Measurements from ENCODE around the gene ABHD15.
A peak's percentile ranks its signal among the peaks of the same experiment; 100 is the strongest.

Gene ABHD15

GRCh38 chr17:29591146-29591736 lies 24.4 kb upstream of the ABHD15 start:
- Mint-ChIP-seq H3K36me3 (ENCODE audit: insufficient read depth) (peaks cover 4% of the 10 kb centered on the region), H3K4me1 (ENCODE audit: low read depth in 2 of 2) (peaks cover 33 to 51% of the 10 kb centered on the region in 2 donors), H3K27ac (no peak overlapping the region), H3K27me3 (no peaks in the 10 kb centered on the region), H3K9me3 (no peaks in the 10 kb centered on the region), H3K4me3 (peak overlapping the region; percentile 79 to 80)
- no peak for DNase-seq
- ATAC-seq (replicated peaks): no peak

DNA sequence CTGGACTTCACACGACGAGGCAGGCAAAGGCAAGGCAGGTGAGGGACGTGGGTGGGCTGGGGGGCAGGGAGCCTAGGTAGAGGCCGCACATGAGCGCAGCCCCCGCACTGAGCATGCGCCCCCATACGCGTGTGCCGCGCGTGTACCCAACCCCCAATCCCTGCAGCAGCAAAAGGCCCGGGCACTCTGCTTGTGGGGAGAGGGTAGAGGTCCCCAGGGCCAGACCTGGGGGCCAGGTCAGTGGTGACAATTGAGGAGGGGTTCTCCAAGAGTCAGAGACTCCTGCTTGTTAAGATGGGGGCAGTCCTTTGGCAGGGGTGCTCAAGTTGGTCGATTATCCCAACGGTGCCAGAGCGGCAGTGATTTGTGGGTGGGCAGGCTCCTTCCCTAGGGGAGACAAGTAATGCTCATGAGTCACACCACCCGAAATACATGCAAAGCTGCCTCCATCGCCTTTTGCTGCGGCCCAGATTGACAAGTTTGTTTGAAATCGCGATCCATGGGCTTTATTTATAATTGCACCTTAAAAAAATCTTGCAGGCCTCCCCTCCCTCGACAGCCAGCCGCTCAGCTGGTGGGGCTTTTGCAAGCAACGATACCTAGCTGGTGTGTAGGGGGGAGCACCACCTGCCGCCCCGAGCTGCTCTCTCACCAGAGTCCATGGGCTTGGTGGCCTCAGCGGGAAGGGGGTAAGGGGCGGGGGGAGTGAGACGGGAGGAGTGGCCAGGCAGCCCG lies 23.7 kb upstream of the ABHD15 start:
- DNase-seq (no peak), ATAC-seq (replicated peaks) (no peak)
- Mint-ChIP-seq H3K36me3 (ENCODE audit: insufficient read depth) (peaks cover 8% of the 10 kb centered on the region), H3K27ac (peak overlapping the region in 1 of 2 donors; percentile 55), H3K27me3 (no peaks in the 10 kb centered on the region), H3K9me3 (no peaks in the 10 kb centered on the region), H3K4me1 (ENCODE audit: low read depth in 2 of 2) (peaks cover 40 to 54% of the 10 kb centered on the region in 2 donors), H3K4me3 (peak overlapping the region; percentile 79 to 80)

DNA sequence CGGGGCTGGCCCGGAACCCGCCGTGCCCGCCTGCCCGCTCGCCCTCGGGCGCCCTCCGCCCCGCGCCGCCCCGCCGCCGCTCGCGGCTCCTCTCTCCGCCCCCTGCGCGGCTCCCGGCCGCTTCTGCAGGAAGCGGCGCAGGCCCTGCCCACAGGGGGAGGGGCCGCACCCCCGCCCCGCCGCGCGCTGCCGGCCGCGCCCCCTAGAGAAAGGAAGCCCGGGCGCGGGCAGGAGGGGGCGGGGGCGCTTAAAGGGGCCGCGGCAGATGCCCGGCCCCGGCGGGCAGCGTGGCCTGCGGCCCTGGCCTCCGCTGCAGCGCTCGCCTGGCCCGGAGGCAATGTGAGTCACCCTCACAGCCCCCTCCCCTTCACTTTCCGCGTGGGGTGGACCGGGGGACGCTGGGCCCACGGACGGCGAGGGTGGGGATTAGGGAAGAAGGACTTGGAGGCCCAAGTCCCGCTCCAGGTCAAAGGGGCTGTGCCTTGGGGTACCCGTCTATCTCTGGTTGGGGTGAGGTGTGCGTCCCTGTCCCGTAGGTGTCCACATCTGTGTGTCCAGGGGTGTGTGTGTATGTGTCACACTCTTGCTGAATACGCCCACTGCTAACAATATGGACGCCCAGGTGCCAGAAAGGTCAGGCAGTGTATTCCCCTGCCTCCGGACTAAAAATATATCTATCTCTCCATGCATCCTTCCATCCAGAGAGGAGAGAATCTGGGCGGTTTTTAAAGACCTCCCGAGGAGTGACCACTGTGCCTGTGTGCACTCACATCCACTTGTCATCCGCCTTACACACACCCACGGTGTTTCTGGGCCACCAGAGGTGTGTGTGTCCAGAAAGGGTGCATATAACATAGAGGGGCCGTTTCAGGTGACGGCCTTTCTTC lies 22.9 kb upstream of the ABHD15 start, which contains the start of gene GIT1:
TSS of gene GIT1 (minus strand) at position 125 of the 887 bp plus-strand sequence. CDS start 270 bp downstream, outside the sequence.
- no peaks in the 10 kb centered on the region for H3K27me3 Mint-ChIP-seq
- H3K27ac Mint-ChIP-seq: peak within 1 kb of the TSS; percentile 86 to 89
- peak; percentile 74 to 84 (median 77) for DNase-seq
- peak; percentile 77 for ATAC-seq (replicated peaks)
- peak within 1 kb of the TSS; percentile 88 to 93 for H3K4me3 Mint-ChIP-seq
- H3K36me3 Mint-ChIP-seq (ENCODE audit: insufficient read depth): peaks cover 8% of the 10 kb centered on the region
- no peaks in the 10 kb centered on the region for H3K9me3 Mint-ChIP-seq
- H3K4me1 Mint-ChIP-seq (ENCODE audit: low read depth in 2 of 2): peaks cover 41 to 60% of the 10 kb centered on the region in 2 donors

- Mint-ChIP-seq H3K27ac (peak overlapping the region; percentile 86 to 89), H3K36me3 (ENCODE audit: insufficient read depth) (peaks cover 8% of the 10 kb centered on the region), H3K9me3 (no peaks in the 10 kb centered on the region), H3K4me3 (peak overlapping the region; percentile 88 to 93), H3K27me3 (no peaks in the 10 kb centered on the region), H3K4me1 (ENCODE audit: low read depth in 2 of 2) (peaks cover 47 to 62% of the 10 kb centered on the region in 2 donors)
- DNase-seq (peak; percentile 53 to 66 (median 62)), ATAC-seq (replicated peaks) (peak; percentile 56)
Measured at GRCh38 chr17:29588562-29589411, 21.9 kb upstream of the ABHD15 start.

DNA sequence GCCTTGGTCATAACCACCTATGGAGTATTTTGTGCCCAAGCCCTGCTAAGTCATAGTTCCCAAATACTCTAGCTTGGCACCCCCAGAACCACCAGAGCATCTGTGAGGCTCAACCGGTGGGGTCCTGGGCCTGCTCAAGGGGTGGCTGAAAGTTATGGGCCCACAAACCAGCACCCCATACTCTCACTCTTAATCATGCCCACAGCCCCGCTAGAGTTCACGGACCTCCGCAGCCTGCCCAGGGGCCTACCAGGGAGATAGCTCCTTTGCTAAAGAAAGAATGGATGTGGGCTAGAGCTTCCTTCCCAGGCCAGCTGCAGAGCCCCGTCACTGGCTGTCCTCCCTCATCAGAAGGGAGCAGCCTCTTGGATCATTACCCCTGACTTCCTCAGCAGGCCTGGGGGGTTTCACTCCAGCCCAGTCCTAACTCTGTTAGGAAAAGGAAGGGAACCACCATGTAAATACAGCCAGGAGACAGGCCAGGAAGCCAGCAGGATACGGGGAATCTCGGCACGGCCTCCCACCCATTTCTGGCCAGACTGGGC lies 21.3 kb upstream of the ABHD15 start:
- Mint-ChIP-seq H3K36me3 (ENCODE audit: insufficient read depth) (peaks cover 8% of the 10 kb centered on the region), H3K9me3 (no peaks in the 10 kb centered on the region), H3K4me3 (peak overlapping the region; percentile 88 to 93), H3K27ac (peak overlapping the region; percentile 86 to 89), H3K4me1 (ENCODE audit: low read depth in 2 of 2) (peaks cover 45 to 60% of the 10 kb centered on the region in 2 donors), H3K27me3 (no peaks in the 10 kb centered on the region)
- DNase-seq: no peak
- ATAC-seq (replicated peaks): no peak

- no peak for DNase-seq
- Mint-ChIP-seq H3K27ac (peak overlapping the region; percentile 86 to 89), H3K27me3 (no peaks in the 10 kb centered on the region), H3K9me3 (no peaks in the 10 kb centered on the region), H3K36me3 (ENCODE audit: insufficient read depth) (peaks cover 8% of the 10 kb centered on the region), H3K4me3 (peak overlapping the region; percentile 88 to 93), H3K4me1 (ENCODE audit: low read depth in 2 of 2) (peaks cover 45 to 59% of the 10 kb centered on the region in 2 donors)
- no peak for ATAC-seq (replicated peaks)
Measured at GRCh38 chr17:29587591-29587990, 20.8 kb upstream of the ABHD15 start.

DNA sequence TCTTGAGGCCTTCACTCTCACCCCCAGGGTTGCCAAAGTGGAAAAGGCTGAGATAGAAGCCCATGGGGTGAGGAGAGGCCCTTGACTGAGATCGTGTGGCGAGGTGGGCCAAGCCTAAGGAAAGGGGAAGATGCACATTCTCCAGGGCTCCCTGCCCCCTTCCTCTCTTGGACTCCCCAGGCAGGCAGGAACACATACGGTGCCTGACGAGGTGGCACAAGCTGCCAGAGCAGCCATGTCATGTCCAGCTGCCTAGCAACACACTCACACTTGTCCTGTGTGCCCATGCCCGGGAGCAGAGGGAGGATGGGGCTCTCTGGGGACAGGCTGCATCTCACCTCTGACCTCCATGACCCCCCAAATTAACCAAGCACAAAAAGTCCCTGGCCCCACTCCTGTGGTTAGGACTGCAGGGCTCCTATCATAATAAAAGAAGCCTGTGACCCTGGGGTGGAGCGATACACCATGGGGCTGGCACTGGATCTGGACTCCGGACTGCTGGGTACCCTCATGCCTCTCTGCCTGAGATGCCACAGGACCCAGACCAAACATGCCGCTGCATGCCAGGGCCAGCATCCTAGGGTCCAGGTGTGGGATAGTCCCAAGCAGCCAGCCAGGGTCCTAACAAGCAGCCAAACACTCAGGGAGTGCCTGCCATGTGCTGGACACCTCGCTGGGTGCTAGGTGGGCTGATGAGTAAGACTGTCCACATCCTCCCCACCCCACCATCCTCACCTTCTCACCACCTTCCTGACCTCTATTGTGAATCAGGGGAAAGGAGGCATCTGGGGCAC lies 20.0 kb upstream of the ABHD15 start:
- peak overlapping the region in 1 of 2 donors; percentile 89 for H3K27ac Mint-ChIP-seq
- H3K4me3 Mint-ChIP-seq: peak overlapping the region; percentile 88 to 93
- peaks cover 13% of the 10 kb centered on the region for H3K36me3 Mint-ChIP-seq (ENCODE audit: insufficient read depth)
- no peaks in the 10 kb centered on the region for H3K9me3 Mint-ChIP-seq
- DNase-seq: no peak
- H3K4me1 Mint-ChIP-seq (ENCODE audit: low read depth in 2 of 2): peaks cover 45 to 57% of the 10 kb centered on the region in 2 donors
- H3K27me3 Mint-ChIP-seq: no peaks in the 10 kb centered on the region
- no peak for ATAC-seq (replicated peaks)

GRCh38 chr17:29585080-29585751 lies 18.4 kb upstream of the ABHD15 start:
- Mint-ChIP-seq H3K9me3 (no peaks in the 10 kb centered on the region), H3K4me3 (no peak overlapping the region), H3K36me3 (ENCODE audit: insufficient read depth) (peaks cover 14% of the 10 kb centered on the region), H3K4me1 (ENCODE audit: low read depth in 2 of 2) (peaks cover 45 to 46% of the 10 kb centered on the region in 2 donors), H3K27ac (peak overlapping the region in 1 of 2 donors; percentile 51), H3K27me3 (no peaks in the 10 kb centered on the region)
- ATAC-seq (replicated peaks) (no peak), DNase-seq (no peak)

DNA sequence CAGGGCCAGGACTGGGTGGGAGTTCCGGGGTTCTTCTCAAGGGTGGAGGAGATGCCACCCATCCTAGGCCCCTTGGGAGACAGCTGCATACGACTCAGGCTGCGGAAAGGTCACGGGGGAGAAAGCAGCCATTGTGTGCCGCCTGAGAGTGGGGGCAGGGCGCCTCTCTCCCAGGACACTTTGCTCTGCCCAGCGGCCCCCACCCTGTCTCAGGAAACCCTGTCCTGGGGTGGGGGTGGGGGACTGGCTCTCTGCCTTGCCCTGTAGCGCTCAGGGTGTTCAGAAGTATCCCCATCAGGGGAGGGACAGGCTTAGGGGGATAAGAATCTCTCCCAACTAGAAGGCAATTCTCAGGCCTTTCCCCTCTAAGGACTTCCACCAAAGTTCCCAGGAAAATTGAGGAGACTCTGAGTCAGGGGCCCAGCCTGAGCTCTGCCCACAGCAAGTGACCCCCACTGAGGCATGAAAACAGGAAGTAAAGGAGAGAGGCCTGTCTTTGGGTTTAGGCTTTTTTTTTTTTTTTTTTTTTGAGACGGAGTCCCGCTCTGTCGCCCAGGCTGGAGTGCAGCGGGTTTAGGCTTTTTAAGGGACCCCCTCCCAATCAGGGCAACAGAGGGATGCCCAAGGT lies 17.7 kb upstream of the ABHD15 start:
- no peak for ATAC-seq (replicated peaks)
- no peaks in the 10 kb centered on the region for H3K9me3 Mint-ChIP-seq
- peaks cover 43 to 46% of the 10 kb centered on the region in 2 donors for H3K4me1 Mint-ChIP-seq (ENCODE audit: low read depth in 2 of 2)
- H3K4me3 Mint-ChIP-seq: no peak overlapping the region
- peak overlapping the region; percentile 68 to 91 for H3K27ac Mint-ChIP-seq
- H3K36me3 Mint-ChIP-seq (ENCODE audit: insufficient read depth): peaks cover 19% of the 10 kb centered on the region
- no peak for DNase-seq
- H3K27me3 Mint-ChIP-seq: no peaks in the 10 kb centered on the region

GRCh38 chr17:29583324-29584248 lies 16.7 kb upstream of the ABHD15 start:
- H3K4me3 Mint-ChIP-seq: no peak overlapping the region
- peaks cover 43 to 44% of the 10 kb centered on the region in 2 donors for H3K4me1 Mint-ChIP-seq (ENCODE audit: low read depth in 2 of 2)
- peaks cover 21% of the 10 kb centered on the region for H3K36me3 Mint-ChIP-seq (ENCODE audit: insufficient read depth)
- H3K9me3 Mint-ChIP-seq: no peaks in the 10 kb centered on the region
- ATAC-seq (replicated peaks) (no peak), DNase-seq (no peak)
- peak overlapping the region; percentile 68 to 91 for H3K27ac Mint-ChIP-seq
- H3K27me3 Mint-ChIP-seq: no peaks in the 10 kb centered on the region
